Measurements from ENCODE around the gene SCTR. TPM values are rescaled to one million over a fixed set of nuclear protein-coding genes. Genes with fewer than 3 reads are reported as not detected.

SCTR gene
- total and polyA plus RNA-seq, 2 of the 13 experiments (the other 11 are each of a cell fraction or from before 2014, with no cell fraction given): not detected

DNA sequence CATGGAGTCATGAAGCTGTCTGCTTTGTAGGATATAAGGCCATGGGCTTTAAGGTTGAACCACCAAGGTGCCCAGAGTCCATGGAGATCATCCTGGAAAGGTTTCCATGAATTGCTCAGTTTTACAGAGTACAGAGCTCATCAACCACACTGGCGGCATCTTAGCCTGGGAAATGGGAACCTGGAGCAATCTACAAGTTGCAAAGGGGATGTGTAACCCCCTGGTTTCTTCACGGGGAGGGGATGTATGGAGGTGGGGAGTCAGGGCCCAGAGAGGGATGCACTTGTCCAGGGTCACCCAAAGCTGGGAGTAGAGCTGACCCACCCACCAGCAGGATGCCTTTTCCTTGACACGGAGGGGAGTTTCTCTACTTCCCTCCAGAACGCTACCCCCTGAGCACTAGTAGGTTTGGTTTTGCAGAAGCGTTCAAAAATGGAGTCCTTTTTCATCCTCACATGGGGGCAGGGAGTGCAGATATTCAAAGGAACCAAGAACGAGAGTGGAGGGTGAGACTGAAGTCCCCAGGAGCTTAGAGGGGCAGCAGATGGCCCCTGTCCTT, 85.5 kb downstream of the SCTR start (continued):
- no peak for TF ChIP-seq NFE2L1 (CRISPR knock-in tag; IDR thresholded peaks at IDR 0.05; ENCODE audit: borderline replicate concordance)
- no peak for TF ChIP-seq CCAR2 (optimal IDR thresholded peaks at IDR 0.05; ENCODE audit: low read depth, low read length)
- no peak for TF ChIP-seq TCF7 (IDR thresholded peaks at IDR 0.05; ENCODE audit: low read depth)
- no peak for TF ChIP-seq ZNF331 (CRISPR knock-in tag; IDR thresholded peaks at IDR 0.05)
- no peak for TF ChIP-seq CERS6 (CRISPR knock-in tag; IDR thresholded peaks at IDR 0.05)
- TF ChIP-seq XBP1 (CRISPR knock-in tag; IDR thresholded peaks at IDR 0.05): no peak
- TF ChIP-seq ZNF503 (CRISPR knock-in tag; IDR thresholded peaks at IDR 0.05): no peak
- TF ChIP-seq HDAC1 (CRISPR knock-in tag; IDR thresholded peaks at IDR 0.05): no peak
- TF ChIP-seq AHR (CRISPR knock-in tag; IDR thresholded peaks at IDR 0.05): 0 out of 2 replicates have a peak, but pooled peaks have one; percentile 4
- TF ChIP-seq SIN3A (IDR thresholded peaks at IDR 0.05; ENCODE audit: borderline replicate concordance, low read depth, low read length): no peak
- TF ChIP-seq ZNF619 (CRISPR knock-in tag; IDR thresholded peaks at IDR 0.05): no peak
- 0 out of 2 replicates have a peak, but pooled peaks have one; percentile 10 for TF ChIP-seq BORCS8-MEF2B (CRISPR knock-in tag; IDR thresholded peaks at IDR 0.05)
- no peak for TF ChIP-seq FOXM1 (CRISPR knock-in tag; IDR thresholded peaks at IDR 0.05)
- TF ChIP-seq ZNF703 (CRISPR knock-in tag; IDR thresholded peaks at IDR 0.05; ENCODE audit: borderline replicate concordance): no peak
- no peak for TF ChIP-seq PPARG (CRISPR knock-in tag; conservative IDR thresholded peaks at IDR 0.05)
- TF ChIP-seq ZNF672 (CRISPR knock-in tag; IDR thresholded peaks at IDR 0.05): no peak
- 0 out of 2 replicates have a peak, but pooled peaks have one; percentile 37 for TF ChIP-seq THAP7 (CRISPR knock-in tag; IDR thresholded peaks at IDR 0.05)
- no peak for TF ChIP-seq ZNF317 (CRISPR knock-in tag; IDR thresholded peaks at IDR 0.05)
- TF ChIP-seq NCOA2 (CRISPR knock-in tag; IDR thresholded peaks at IDR 0.05): no peak
- 0 out of 2 replicates have a peak, but pooled peaks have one; percentile 65 for TF ChIP-seq IRF9 (CRISPR knock-in tag; IDR thresholded peaks at IDR 0.05; ENCODE audit: borderline replicate concordance)
- TF ChIP-seq, protein P1, sequence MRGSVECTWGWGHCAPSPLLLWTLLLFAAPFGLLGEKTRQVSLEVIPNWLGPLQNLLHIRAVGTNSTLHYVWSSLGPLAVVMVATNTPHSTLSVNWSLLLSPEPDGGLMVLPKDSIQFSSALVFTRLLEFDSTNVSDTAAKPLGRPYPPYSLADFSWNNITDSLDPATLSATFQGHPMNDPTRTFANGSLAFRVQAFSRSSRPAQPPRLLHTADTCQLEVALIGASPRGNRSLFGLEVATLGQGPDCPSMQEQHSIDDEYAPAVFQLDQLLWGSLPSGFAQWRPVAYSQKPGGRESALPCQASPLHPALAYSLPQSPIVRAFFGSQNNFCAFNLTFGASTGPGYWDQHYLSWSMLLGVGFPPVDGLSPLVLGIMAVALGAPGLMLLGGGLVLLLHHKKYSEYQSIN (CRISPR knock-in tag; IDR thresholded peaks at IDR 0.05; ENCODE audit: borderline replicate concordance): no peak
- TF ChIP-seq RARA (CRISPR knock-in tag; IDR thresholded peaks at IDR 0.05): no peak
- no peak for TF ChIP-seq NCOA5 (CRISPR knock-in tag; IDR thresholded peaks at IDR 0.05)
